LNCaP clone FGC (cell line): ENCODE measurements around the gene SPTLC1.
"Not testable (repeated sequence)": the region's sequence is repeated elsewhere in the genome, so short reads cannot be mapped to it uniquely, and the experiment has no call there.

Experiments used
- DNase-seq: peaks from one replicate; pipeline ENCODE4 v3.0.0-alpha.2; 2011; ENCODE audit warnings: low read depth
- H3K4me3 ChIP-seq: 2 replicates; pipeline ENCODE4 v1.5.1; 2011; ENCODE audit warnings: mild to moderate bottlenecking, low read depth, low read length, control low read depth
- CTCF ChIP-seq: IDR thresholded peaks from 2 replicates; pipeline ENCODE4 v1.5.1; 2012; ENCODE audit warnings: mild to moderate bottlenecking; ENCODE audit not compliant: control insufficient read depth, insufficient read depth; ENCODE audit errors: extremely low read depth

Gene SPTLC1

GRCh38 chr9:92121265-92121664 is 6.1 kb upstream of the SPTLC1 start:
- no peak for DNase-seq
- no peak for TF ChIP-seq CTCF
- H3K4me3 ChIP-seq: no peak overlapping the region

- TF ChIP-seq CTCF: no peak
- DNase-seq: no peak
- no peak overlapping the region for H3K4me3 ChIP-seq
Measured at GRCh38 chr9:92120138-92120537, 4.9 kb upstream of the SPTLC1 start.

GRCh38 chr9:92119586-92119985 is 4.4 kb upstream of the SPTLC1 start:
- H3K4me3 ChIP-seq: no peak overlapping the region
- DNase-seq: no peak
- no peak for TF ChIP-seq CTCF

GRCh38 chr9:92108122-92108521 is 7.1 kb downstream of the SPTLC1 start:
- no peak for TF ChIP-seq CTCF
- DNase-seq: no peak
- H3K4me3 ChIP-seq: no peak overlapping the region

GRCh38 chr9:92105446-92106225 is 9.6 kb downstream of the SPTLC1 start:
- not testable (repeated sequence) for DNase-seq, H3K4me3 ChIP-seq

- H3K4me3 ChIP-seq, DNase-seq: not testable (repeated sequence)
Measured at GRCh38 chr9:92103601-92104000, 11.6 kb downstream of the SPTLC1 start.

GRCh38 chr9:92100237-92100911 is 14.8 kb downstream of the SPTLC1 start:
- no peak for DNase-seq
- TF ChIP-seq CTCF: no peak
- no peak overlapping the region for H3K4me3 ChIP-seq

- TF ChIP-seq CTCF: no peak
- H3K4me3 ChIP-seq: no peak overlapping the region
- no peak for DNase-seq
Measured at GRCh38 chr9:92098638-92099037, 16.6 kb downstream of the SPTLC1 start.
